GM18511 (cell line): ENCODE results near the gene ST8SIA3.
"Not testable (repeated sequence)": the region's sequence is repeated elsewhere in the genome, so short reads cannot be mapped to it uniquely, and the experiment has no call there.

Experiments used
- ATAC-seq: cut with Tn5 transposase; IDR thresholded peaks from one replicate; pipeline ENCODE4 v1.9.1; 2021; ENCODE audit warnings: mild to moderate bottlenecking, moderate library complexity; ENCODE audit not compliant: unreplicated experiment

The ST8SIA3 gene

DNA sequence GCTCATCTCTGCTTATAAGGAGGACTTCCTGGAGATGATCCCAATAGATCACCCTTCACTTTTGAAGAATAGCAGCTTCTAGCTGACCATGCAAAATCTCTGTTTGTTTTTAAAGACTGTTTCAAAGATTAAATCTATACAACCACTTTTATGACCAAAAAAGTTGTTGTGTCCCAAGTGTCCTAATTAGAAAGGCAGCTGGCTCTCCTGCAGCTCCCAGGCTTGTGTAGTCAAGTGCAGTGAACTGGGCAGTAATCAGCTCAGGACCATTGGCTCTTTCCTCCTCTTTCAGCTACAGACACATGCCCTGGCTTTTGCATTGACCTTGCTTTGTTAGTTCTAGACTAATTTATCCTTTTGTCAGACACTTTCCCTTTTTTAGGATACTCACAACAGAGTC, 10.4 kb downstream of the ST8SIA3 start:
- no peak for ATAC-seq

DNA sequence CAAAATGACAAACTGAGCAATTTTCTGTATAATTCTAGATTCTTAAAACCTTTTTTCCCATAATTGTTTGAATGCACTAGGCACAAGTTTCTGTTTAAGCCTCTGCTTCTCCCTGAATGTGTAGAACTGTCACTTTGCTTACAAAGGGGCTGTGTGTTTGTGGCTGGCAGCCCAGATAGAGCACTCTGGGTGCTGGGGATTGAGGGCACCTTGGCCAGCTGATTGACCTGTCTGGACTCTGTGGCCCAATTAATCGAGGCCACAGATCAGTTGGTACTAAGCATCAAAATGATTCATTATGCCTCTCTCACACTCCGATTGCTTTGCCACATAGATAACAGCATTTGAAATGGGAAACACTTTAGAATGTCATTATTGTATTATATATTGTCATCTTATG, 12.1 kb downstream of the ST8SIA3 start:
- ATAC-seq: no peak

DNA sequence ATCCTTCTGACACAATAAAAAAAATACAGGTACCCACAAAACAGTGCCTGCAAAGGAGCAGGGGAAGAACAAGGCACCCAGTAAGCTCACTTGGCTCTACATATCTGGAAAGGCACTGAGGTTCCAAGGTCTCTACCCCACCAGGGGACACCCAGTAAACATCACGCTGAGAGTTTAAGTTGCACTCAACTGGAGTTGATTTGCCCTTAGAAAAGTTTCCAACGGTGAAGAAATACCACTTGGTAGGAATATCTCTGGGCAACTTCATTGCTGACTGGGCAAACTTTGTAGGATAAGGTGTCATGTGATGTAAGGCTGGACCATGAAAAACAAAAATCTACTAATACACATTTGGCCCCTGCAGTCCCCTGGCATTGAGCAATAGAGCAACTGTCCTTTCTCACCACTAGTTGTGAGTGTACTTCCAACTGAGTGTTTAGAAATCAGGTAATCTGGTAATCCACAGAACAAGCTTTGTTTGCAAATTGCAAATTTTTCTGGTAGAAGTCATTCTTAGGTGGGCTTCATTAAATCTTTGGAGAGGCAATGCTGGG, 14.2 kb downstream of the ST8SIA3 start:
- ATAC-seq: no peak

DNA sequence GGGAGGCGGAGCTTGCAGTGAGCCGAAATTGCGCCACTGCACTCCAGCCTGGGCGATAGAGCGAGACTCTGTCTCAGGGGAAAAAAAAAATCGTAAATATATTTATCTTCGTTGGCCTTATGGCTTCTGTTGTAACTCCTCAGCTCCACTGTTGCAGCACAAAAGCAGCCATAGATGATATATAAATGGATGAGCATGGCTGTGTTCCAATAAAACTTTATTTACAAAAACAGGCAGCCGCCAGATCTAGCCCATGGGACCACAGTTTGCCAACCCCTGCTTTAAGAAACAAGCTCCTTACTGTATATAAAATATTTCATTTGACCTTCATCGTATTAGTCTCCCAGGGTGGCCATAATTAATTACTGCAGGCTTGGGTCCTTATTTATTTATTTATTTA, 20.1 kb downstream of the ST8SIA3 start:
- no peak for ATAC-seq

DNA sequence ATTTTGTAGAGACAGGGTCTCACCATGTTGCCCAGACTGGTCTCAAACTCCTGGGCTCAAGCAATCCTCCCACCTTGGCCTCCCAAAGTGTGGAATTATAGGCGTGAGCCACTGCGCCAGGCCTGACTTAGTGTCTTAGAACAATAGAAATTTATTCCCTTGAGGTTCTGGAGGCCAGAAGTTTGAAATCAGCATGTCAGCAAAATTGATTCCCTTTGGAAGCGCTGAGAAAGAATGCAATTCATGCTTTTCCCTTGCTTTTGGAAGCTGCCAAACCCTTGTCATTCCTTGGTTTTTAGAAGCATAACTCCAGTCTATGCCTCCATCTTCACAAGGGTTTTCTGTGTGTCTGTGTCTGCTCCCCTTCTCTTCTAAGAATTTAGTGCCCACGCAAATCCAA, 20.7 kb downstream of the ST8SIA3 start:
- ATAC-seq: no peak

DNA sequence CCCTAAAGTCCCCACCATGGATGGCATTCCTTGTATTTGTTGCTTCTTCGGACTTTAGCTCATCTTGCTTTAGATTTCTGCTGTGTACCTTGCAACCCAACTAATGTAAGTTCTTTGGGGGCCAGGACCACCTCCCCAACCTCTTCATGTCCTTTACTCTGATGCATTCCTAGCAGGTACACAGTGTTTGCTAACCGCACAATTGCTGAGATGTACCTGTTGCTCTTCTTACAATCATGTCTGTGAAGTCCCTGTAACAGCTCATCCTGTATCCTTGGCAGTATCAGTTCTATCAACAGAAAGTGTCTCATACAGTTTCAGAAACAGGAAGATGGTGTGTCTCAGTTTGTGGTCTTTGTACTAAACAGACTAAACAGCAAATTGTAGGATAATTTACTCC, 24.1 kb downstream of the ST8SIA3 start:
- no peak for ATAC-seq

DNA sequence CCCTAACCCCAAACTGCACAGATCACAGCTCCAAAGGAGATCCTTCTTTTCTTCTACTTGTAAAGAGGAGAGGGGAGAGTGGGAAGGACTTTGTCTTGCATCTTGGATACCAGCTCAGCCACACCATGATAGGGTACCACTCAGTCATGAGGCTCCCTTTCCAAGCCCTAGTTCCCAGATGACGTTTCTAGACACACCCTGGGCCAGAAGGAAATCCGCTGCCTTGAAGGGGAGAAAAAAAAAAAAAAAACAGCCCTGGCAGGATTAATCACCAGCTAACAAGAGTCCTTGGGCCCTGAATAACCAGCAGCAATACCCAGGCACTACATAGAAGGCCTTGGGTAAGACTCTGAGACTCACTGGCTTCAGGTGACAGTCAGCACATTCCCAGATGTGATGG, 36.9 kb downstream of the ST8SIA3 start:
- ATAC-seq: no peak

DNA sequence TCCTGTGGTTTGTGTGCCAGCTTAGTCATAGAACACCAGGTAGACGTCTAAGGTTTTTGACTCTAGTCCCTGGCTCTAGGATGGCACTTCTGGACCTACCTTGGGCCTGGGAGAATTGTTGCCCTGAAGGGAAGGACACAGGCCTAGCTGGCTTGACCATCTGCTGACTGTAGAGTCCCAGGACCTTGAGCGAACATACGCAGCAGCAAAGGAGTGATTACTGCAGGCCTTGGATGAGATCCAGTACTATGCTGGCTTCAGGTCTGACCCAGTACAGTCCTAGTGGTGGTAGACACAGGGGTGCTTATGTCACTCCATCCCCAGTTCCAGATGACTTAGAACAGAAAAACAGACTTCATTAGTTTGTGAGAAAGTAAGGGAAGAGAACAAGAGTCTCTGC, 37.7 kb downstream of the ST8SIA3 start:
- ATAC-seq: no peak

DNA sequence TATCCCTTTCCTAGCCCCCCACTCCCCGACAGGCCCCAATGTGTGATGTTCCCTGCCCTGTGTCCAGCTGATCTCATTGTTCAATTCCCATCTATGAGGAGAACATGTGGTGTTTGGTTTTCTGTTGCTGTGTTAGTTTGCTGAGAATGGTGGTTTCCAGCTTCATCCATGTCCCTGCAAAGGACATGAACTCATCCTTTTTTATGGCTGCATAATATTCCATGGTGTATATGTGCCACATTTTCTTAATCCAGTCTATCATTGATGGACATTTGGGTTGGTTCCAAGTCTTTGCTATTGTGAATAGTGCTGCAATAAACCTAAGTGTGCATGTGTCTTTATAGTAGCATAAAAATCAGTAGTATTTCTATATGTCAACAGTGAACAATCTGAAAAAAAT, 42.4 kb downstream of the ST8SIA3 start:
- ATAC-seq: not testable (repeated sequence)

DNA sequence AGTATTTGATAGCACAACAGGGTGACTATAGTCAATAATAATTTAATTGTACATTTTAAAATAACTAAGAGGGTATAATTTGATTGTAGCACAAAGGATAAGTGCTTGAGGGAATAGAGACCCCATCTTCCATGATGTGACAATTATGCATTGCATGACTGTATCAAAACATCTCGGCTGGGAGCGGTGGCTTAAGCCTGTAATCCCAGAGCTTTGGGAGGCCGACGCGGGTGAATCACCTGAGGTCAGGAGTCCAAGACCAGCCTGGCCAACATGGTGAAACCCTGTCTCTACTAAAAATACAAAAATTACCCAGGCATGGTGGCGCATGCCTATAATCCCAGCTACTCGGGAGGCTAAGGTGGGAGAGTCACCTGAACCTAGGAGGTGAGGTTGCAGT, 44.5 kb downstream of the ST8SIA3 start:
- ATAC-seq: not testable (repeated sequence)

DNA sequence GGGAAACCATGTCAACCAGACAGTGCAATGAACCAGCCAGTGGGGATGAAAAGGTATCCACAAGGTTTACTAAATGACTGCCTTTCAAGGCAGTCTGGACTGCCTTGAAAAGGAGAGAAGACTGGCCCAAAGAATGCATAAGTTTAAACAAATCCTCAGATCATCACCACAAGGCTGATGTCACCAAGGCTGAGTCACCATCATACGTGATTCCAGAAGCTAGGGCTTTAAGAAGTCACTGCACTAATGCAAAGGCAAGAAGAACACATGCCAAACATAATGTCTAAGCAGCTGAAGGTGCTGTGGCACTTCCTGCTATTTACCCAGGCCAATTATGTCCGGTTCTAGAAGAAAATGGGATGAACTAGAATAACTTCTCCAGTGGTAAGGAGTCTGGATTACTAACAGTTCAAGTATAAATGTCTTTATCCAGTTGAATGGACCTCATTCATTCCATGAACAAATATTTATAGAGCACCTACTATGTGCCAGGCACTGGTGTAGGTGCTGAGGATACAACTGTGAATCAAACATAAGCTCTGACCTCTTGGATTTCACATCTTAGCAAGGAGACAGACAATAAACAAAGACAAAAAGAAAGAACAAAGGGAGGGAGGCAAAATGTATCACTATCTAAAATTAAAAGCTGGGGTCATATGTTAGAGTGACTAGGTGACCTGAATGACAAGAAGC, 45.2 kb downstream of the ST8SIA3 start:
- no peak for ATAC-seq

DNA sequence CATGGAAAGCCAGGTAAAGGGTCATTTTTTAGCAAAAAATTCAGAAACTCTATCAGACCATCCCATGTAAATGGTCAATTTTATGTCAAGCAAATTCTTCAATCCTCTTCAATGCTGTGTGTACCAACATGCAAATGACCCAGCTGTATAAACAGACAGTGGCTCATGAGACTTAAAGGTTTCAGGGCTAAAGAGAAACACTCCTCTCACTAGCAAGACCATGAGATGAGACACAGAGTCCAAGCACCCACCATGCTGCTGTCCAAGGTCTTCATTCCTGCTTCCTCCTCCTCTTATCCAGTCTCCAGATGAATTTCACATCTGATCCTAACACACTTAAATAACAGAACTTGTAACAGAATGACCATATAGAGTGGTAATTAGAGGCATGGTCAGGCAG, 52.0 kb downstream of the ST8SIA3 start:
- no peak for ATAC-seq

DNA sequence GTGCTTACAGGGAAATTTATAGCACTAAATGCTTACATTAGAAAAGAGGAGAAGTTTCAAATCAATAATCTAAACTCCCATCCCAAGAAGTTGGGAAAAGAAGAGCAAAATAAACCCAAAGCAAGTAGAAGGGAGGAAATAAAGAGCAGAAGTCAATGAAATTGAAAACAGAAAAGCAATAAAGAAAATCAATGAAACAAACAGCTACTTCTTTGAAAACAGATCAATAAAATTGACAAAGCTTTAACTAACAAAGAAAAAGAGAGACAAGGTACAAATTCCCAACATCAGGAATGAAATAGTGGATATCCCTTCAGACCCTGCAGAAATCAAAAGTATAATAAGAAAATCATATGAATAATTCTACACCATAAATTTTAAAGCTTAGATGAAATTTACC, 57.3 kb downstream of the ST8SIA3 start:
- no peak for ATAC-seq

DNA sequence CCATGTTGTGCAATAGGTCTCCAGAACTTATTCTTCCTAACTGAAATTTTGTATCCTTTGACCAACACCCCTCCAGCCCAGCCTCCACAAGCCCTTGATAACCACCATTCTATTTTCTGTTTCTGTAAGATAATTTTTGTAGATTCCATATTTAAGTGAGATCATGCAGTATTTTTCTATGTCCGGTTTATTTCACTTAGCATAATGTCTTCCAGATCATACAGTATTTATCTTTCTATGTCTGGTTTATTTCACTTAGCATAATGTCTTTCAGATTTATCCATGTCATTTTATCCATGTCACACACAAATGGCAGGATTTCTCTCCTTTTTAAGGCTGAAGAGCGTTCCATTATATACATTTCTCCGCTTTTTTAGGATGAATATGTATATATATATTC, 58.4 kb downstream of the ST8SIA3 start:
- ATAC-seq: no peak

DNA sequence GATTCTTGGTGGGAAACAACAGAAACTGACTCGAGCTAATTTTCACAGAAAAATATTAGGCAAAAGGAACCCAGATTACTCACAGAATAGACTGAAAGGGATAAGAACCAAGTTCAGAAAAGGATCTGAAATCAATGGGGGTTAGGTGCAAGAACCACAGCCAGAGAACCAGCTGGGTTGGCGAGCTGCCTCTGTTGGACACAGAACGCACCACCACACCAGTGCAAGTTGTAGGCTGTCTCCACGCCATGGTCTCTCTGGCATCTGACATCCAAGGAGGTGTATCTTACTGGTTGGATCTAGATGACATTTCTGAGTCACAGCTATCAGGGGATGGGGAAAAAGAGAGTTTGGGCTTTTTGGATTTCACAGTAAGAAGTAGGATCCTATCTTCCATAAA, 64.2 kb downstream of the ST8SIA3 start:
- ATAC-seq: no peak
